K562 (cell line): ENCODE results near the gene FUT8. TPM values are rescaled to one million over a fixed set of nuclear protein-coding genes. Genes with fewer than 3 reads are reported as not detected.

Experiments
- ATAC-seq: fragments of 200-7000 bp; cut with Tn5 transposase; 3 replicates; pipeline ENCODE4 v1.9.1; 2020; ENCODE audit warnings: moderate library complexity
- BruUV-seq: library from RNA; stranded (reverse); fragments of 400-500 nt; replicated peaks from 2 replicates; lab custom pipeline; 2021; lab: Mats Ljungman, UMichigan
- CTCF ChIA-PET: fragments of 300-600 bp; formaldehyde crosslinking; extraction: SDS; loops from one replicate; lab custom pipeline; 2021; ENCODE audit warnings: low intra/inter-chr PET ratio; lab: Yijun Ruan, JAX
- POLR2A ChIA-PET: fragments of 300-600, 350-650 bp; sonication (Branson Sonifier 250); formaldehyde crosslinking; extraction: SDS; loops from one replicate; lab custom pipeline; 2021; ENCODE audit warnings: antibody characterized with exemption, inconsistent platforms; lab: Yijun Ruan, JAX
- DNase-seq, 4 experiments: peaks; one replicate each; pipeline versions ENCODE4 v3.0.0 to v3.0.0-alpha.2; 2011 to 2018; ENCODE audit warnings: low spot score in 3 of 4, mixed read lengths in 3 of 4; ENCODE audit errors: extremely low read depth in 1 of 4
- FAIRE-seq: peaks from 2 replicates; lab custom pipeline; 2011; peaks lifted over from hg19 to GRCh38; lab: Jason Lieb, UNC
- H2AFZ ChIP-seq: 2 replicates; pipeline ENCODE4 v1.6.0; 2011; ENCODE audit warnings: low read depth, low read length, control low read depth, inconsistent platforms
- H3K27ac ChIP-seq: fragments of 200-600 bp; 3 replicates; pipeline ENCODE4 v1.8.0; 2011; ENCODE audit warnings: low read depth, mild to moderate bottlenecking, control low read depth, inconsistent platforms, low read length, moderate library complexity, mixed read lengths; ENCODE audit errors: extremely low read depth
- H3K27me3 ChIP-seq, 2 experiments: fragments of 300-600 bp in 1 of 2; 2 replicates in 1 of 2; 3 replicates in 1 of 2; pipeline versions ENCODE4 v1.6.0 to v1.8.0; 2011; ENCODE audit warnings: inconsistent platforms in 2 of 2, low read length in 2 of 2, mild to moderate bottlenecking in 1 of 2, mixed read lengths in 1 of 2, moderate library complexity in 1 of 2; ENCODE audit not compliant: control insufficient read depth in 2 of 2, insufficient read depth in 2 of 2
- H3K36me3 ChIP-seq: fragments of 300-600 bp; 3 replicates; pipeline ENCODE4 v1.8.0; 2011; ENCODE audit warnings: mild to moderate bottlenecking, low read length, inconsistent platforms; ENCODE audit not compliant: control insufficient read depth, insufficient read depth
- H3K4me1 ChIP-seq, 2 experiments: fragments of 200-600 bp in 1 of 2; replicated peaks in 1 of 2; 2 replicates in 1 of 2; 3 replicates in 1 of 2; pipeline versions ENCODE4 v1.5.1 to v1.8.0; 2011; ENCODE audit warnings: inconsistent platforms in 2 of 2, low read length in 2 of 2, mild to moderate bottlenecking in 1 of 2, mixed read lengths in 1 of 2, moderate library complexity in 1 of 2; ENCODE audit not compliant: control insufficient read depth in 2 of 2, insufficient read depth in 2 of 2
- H3K4me2 ChIP-seq: 2 replicates; pipeline ENCODE4 v1.6.1; 2011; ENCODE audit warnings: low read length, control low read depth, inconsistent platforms, mixed read lengths; ENCODE audit not compliant: insufficient read depth
- H3K4me3 ChIP-seq: fragments of 200-600 bp; sonication (generic), shearing (Covaris generic); 2 replicates; pipeline ENCODE4 v1.5.1; 2016; ENCODE audit warnings: control low read depth, inconsistent platforms
- H3K79me2 ChIP-seq: fragments of 200-600 bp; 3 replicates; pipeline ENCODE4 v1.8.0; 2011; ENCODE audit warnings: low read length, inconsistent platforms; ENCODE audit not compliant: control insufficient read depth, insufficient read depth
- H3K9ac ChIP-seq, 2 experiments: 2 replicates each; pipeline versions ENCODE4 v1.6.0 to v1.6.1; 2011; ENCODE audit warnings: low read depth in 2 of 2, low read length in 2 of 2, control low read depth in 1 of 2, inconsistent platforms in 1 of 2, mild to moderate bottlenecking in 1 of 2, mixed read lengths in 1 of 2; ENCODE audit not compliant: insufficient read depth in 1 of 2
- H3K9me1 ChIP-seq: one replicate; pipeline ENCODE4 v1.6.0; 2011; ENCODE audit warnings: inconsistent platforms, mild to moderate bottlenecking, low read length, moderate library complexity; ENCODE audit not compliant: control insufficient read depth, insufficient read depth
- H3K9me3 ChIP-seq: replicated peaks from 2 replicates; pipeline ENCODE4 v1.5.1; 2011; ENCODE audit warnings: low read depth, low read length, inconsistent platforms; ENCODE audit not compliant: control insufficient read depth, insufficient read depth
- H4K20me1 ChIP-seq: replicated peaks from 2 replicates; pipeline ENCODE4 v1.6.1; 2011; ENCODE audit warnings: low read length, inconsistent platforms, mixed read lengths; ENCODE audit not compliant: control insufficient read depth, insufficient read depth
- CEBPB ChIP-seq: fragments of 450-650 bp; IDR thresholded peaks from 2 replicates; pipeline ENCODE4 v1.6.1; 2016; ENCODE audit warnings: missing genetic modification characterization, missing compliant biosample characterization
- CEBPG ChIP-seq, 3 experiments: fragments of 200-800 bp in 1 of 3; sonication (Bioruptor generic) in 1 of 3; sonication (generic) in 1 of 3; formaldehyde crosslinking in 1 of 3; IDR thresholded peaks in 2 of 3; conservative IDR thresholded peaks in 1 of 3; 2 replicates each; pipeline versions ENCODE4 v1.6.1 to v1.8.0; 2016 to 2022; ENCODE audit warnings: missing compliant biosample characterization in 2 of 3, missing genetic modification characterization in 2 of 3, mild to moderate bottlenecking in 1 of 3, missing genetic modification reagents in 1 of 3
- EHMT2 ChIP-seq: fragments of 450-650 bp; IDR thresholded peaks from 2 replicates; pipeline ENCODE4 v1.6.1; 2018; ENCODE audit warnings: antibody characterized with exemption
- GTF3C2 ChIP-seq: IDR thresholded peaks from 3 replicates; pipeline ENCODE4 v1.6.1; 2011; ENCODE audit warnings: borderline replicate concordance, mild to moderate bottlenecking, moderate library complexity; ENCODE audit not compliant: insufficient read length; ENCODE audit errors: extremely low read depth
- WGBS: fragments of 100-300 bp; shearing (Covaris generic); methylation state at CpG from one replicate; pipeline ENCODE4 v1.1.6; 2016; ENCODE audit warnings: low coverage, mixed read lengths; ENCODE audit not compliant: insufficient coverage; ENCODE audit errors: missing lambda C conversion rate; 5-methylcytosine and 5-hydroxymethylcytosine counted together
- in situ Hi-C: fragments of 300-500 bp; cut with MboI; formaldehyde crosslinking; loops from 4 replicates; pipeline ENCODE4 v1.15.0; 2018; ENCODE audit warnings: inconsistent platforms, mixed read lengths
- intact Hi-C: fragments of 100-400 bp; cut with micrococcal nuclease; formaldehyde crosslinking; loops from 2 replicates; pipeline ENCODE4 v1.14.2; 2022
- polyA plus RNA-seq, 8 experiments: library from polyadenylated mRNA; depleted of rRNA in 4 of 8; stranded (reverse) in 5 of 8; unstranded in 3 of 8; fragments of >200 nt; fragmentation: Nextera tagmentation in 2 of 8; fragmentation: Illumina TruSeq in 1 of 8; extraction: Ambion mirVana in 2 of 8; extraction: Trizol in 1 of 8; gene quantifications; 2 replicates each; pipeline versions ENCODE4 v1.2.1 to v1.2.3, GENCODE V29; 2011 to 2014; ENCODE audit warnings: inconsistent platforms in 1 of 8, missing spikeins in 1 of 8
- total RNA-seq, 7 experiments: library from RNA; depleted of rRNA in 6 of 7; stranded (reverse); fragments of >200 nt in 6 of 7; fragmentation: Illumina TruSeq in 2 of 7; extraction: Trizol in 2 of 7; gene quantifications; 2 replicates each; pipeline versions ENCODE4 v1.2.1 to v1.2.3, GENCODE V29; 2011 to 2021; ENCODE audit warnings: low replicate concordance in 1 of 7
- TF ChIP-seq, protein P1 (sequence below), 2 experiments: fragments of 450-650 bp in 1 of 2; sonication (generic) in 1 of 2; formaldehyde crosslinking in 1 of 2; IDR thresholded peaks in 1 of 2; conservative IDR thresholded peaks in 1 of 2; 2 replicates each; pipeline versions ENCODE4 v1.6.1 to v1.8.1; 2016 to 2023; ENCODE audit warnings: mild to moderate bottlenecking in 2 of 2, moderate library complexity in 2 of 2, inconsistent platforms in 1 of 2, missing genetic modification reagents in 1 of 2
- TF ChIP-seq, protein P2 (sequence below): fragments of 450-650 bp; IDR thresholded peaks from 2 replicates; pipeline ENCODE4 v1.6.1; 2016; ENCODE audit warnings: missing biosample characterization, missing genetic modification characterization

Gene FUT8
- total and polyA plus RNA-seq, 9 of the 15 experiments (the other 6 are each of a cell fraction or from before 2014, with no cell fraction given), result 4.1 to 15.2 (median 7.8) TPM

- peak; percentile 30; the same call in 1 of the 2 replicates for TF ChIP-seq CEBPB (tag)
- TF ChIP-seq GTF3C2, result no peak
- TF ChIP-seq CEBPG (CRISPR knock-in tag; IDR thresholded peaks at IDR 0.05), result no peak
- TF ChIP-seq CEBPG (tag; conservative IDR thresholded peaks at IDR 0.05 in 1 of 2, IDR thresholded peaks at IDR 0.05 in 1 of 2), result peak; percentile 14 to 58; a peak in 2 of 4 replicates
- no peak for TF ChIP-seq EHMT2
- TF ChIP-seq, protein P1, sequence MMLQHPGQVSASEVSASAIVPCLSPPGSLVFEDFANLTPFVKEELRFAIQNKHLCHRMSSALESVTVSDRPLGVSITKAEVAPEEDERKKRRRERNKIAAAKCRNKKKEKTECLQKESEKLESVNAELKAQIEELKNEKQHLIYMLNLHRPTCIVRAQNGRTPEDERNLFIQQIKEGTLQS (IDR thresholded peaks at IDR 0.05), result peak; percentile 11; the same call in 1 of the 2 replicates
- TF ChIP-seq, protein P1 (CRISPR knock-in tag; conservative IDR thresholded peaks at IDR 0.05), result no peak
- TF ChIP-seq, protein P2, sequence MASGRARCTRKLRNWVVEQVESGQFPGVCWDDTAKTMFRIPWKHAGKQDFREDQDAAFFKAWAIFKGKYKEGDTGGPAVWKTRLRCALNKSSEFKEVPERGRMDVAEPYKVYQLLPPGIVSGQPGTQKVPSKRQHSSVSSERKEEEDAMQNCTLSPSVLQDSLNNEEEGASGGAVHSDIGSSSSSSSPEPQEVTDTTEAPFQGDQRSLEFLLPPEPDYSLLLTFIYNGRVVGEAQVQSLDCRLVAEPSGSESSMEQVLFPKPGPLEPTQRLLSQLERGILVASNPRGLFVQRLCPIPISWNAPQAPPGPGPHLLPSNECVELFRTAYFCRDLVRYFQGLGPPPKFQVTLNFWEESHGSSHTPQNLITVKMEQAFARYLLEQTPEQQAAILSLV, result no peak
- TF ChIP-seq, all 486 proteins: peak for 3
- no TSS peak for BruUV-seq
- POLR2A ChIA-PET, result interaction anchor here (1.0 kb wide), 1 partner anchor 12 kb away, joined by 3 read pairs; no protein-coding TSS in a partner anchor
- Histone ChIP-seq H3K4me3 (no peak overlapping the region), H2AFZ (no peak overlapping the region), H3K4me2 (no peak overlapping the region), H3K9me1 (no peaks in the 10 kb centered on the region), H3K27ac (no peak overlapping the region), H3K79me2 (no peaks in the 10 kb centered on the region), H3K9ac (no peak overlapping the region), H4K20me1 (no peaks in the 10 kb centered on the region), H3K4me1 (no peaks in the 10 kb centered on the region; a peak in 2 of 5 replicates), H3K9me3 (no peaks in the 10 kb centered on the region), H3K27me3 (no peaks in the 10 kb centered on the region), H3K36me3 (no peaks in the 10 kb centered on the region)
- CTCF ChIA-PET, result no interaction called here
- no peak for FAIRE-seq
- WGBS, result 2% methylated on average over 4 of the region's 4 CpGs
- no peak for ATAC-seq
- in situ Hi-C loops (no loop called here), intact Hi-C loops (loop anchor here (10.0 kb wide), 1 partner anchor 153 kb away; no protein-coding TSS in a partner anchor)
- no peak for DNase-seq
These were observed 35.0 kb upstream of the FUT8 start for GRCh38 chr14:65377576-65377975.
